HG02973 (cell line): ENCODE measurements around the gene RGPD5.
"Not testable (repeated sequence)": the region's sequence is repeated elsewhere in the genome, so short reads cannot be mapped to it uniquely, and the experiment has no call there.

ENCODE experiments used
- ATAC-seq: cut with Tn5 transposase; IDR thresholded peaks from one replicate; pipeline ENCODE4 v1.9.1; 2021; ENCODE audit warnings: moderate library complexity; ENCODE audit not compliant: unreplicated experiment

RGPD5 gene

DNA sequence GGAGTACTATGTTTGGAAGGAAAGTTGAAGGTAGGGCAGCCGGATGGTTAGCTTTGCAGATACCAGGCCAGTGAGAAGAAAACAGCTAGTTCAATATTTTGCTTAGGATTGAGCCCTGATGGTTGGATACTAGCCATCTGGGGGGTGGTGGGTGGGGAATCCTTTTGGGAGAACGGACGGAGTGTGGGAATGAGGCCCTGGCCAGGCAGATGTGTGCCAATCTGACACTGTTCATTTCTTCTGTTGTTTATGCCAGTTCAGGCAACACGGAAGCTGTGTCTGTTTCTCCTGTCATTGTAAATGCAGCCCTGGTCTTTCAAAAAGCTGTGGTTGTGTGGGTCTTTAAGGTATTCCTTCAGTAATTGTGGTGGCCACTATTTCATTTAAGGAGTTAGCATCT is 96.9 kb downstream of the RGPD5 start:
- ATAC-seq, result not testable (repeated sequence)

DNA sequence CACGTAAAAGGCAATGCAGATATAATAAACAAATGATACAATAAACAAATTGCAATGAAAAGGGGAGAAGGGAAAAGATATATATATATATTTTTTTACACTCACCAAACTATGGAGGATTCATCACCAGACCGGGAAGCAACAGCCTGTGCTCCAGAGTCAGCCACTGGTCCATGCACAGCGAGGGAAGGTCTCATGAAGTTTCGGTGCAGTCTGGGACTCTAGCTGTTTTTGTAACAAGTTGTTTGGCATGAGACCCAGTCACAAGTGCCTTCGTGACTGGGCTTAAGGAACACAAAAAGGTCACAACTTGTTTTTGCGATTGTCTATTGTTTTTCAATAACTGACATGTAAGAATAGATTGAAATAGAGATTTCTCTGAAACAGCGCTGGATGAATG is 99.6 kb downstream of the RGPD5 start:
- ATAC-seq, result not testable (repeated sequence)

GRCh38 chr2:109894141-109894540 is 100.0 kb downstream of the RGPD5 start:
- not testable (repeated sequence) for ATAC-seq

DNA sequence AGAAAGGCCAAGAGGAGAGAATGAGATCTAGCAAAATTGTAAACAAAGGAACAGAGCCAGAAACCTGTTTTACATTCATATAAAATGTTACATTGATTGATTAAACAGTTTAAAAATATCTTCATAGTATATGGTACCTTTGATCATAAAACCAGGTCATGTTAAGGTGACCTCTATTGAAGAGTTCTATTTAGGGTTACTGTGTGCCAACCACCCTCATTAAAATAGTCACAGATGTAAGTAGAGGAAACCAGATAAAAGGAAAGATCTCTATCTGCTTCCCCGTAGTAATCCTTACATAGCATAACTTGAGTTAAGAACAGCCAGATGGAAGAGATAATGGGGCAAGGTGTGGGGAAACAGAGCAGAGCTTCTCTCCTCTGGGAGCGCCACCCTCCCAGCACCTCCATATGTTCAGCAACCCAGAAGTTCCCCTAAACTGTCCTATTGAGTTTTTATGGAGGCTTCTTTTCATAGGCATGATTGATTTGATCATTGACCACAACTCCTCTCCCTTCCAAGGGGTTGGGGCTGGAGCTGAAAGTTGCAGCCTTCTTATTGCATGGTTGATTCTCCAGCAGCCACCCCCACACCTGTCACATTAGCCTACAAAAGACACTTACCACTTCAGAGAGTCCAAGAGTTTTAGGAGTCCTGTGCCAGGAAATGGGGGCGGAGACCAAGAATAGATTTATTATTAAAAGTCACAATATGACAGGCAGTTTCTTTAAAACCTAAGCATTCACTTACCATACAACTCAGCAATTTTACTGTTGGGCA is 101.2 kb downstream of the RGPD5 start:
- not testable (repeated sequence) for ATAC-seq

GRCh38 chr2:109896212-109896611 is 102.1 kb downstream of the RGPD5 start:
- ATAC-seq, result peak; percentile 99

- not testable (repeated sequence) for ATAC-seq
Observed at GRCh38 chr2:109897769-109898461, 103.8 kb downstream of the RGPD5 start.

- ATAC-seq, result not testable (repeated sequence)
Observed at GRCh38 chr2:109898462-109899336, 104.6 kb downstream of the RGPD5 start, which contains the start of gene LIMS3. LIMS3 (plus strand) TSS chr2:109898688; CDS start chr2:109898729, 41 bp downstream.

GRCh38 chr2:109905796-109906195 is 111.7 kb downstream of the RGPD5 start:
- peak; percentile 80 for ATAC-seq
